ENCODE data around the gene NKPD1. TPM values are rescaled to one million over a fixed set of nuclear protein-coding genes. Genes with fewer than 3 reads are reported as not detected.

NKPD1 gene
- total RNA-seq, 2 experiments from 2014 or later, result 0.73 to 0.91 TPM

DNA sequence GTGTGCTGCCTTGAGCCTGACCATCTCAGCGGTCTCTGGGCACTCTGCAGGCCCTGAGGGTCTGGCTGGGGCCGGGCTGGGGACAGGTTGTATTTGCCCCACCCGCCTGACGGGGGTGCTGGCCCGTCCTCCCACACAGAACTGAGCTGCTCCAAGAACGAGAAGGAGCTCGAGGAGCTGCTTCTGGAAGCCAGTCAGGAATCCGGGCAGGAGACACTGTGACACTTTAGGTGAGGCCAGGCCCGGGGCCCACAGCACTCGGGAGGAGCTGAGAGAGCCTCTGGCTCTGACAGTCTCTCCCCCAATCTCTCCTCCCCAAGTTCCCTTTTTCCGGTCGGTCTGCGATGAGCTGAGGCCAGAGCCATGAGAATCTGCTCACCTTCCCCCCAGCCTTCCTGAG, 14.5 kb downstream of the NKPD1 start:
- H3K36me3 ChIP-seq (ENCODE audit: insufficient read depth, low read length), result peaks cover 31% of the 10 kb centered on the region
- TF ChIP-seq CTCF (IDR thresholded peaks at IDR 0.05), result no peak
- intact Hi-C loops (cut with DNase I, micrococcal nuclease), result no loop called here
- no peaks in the 10 kb centered on the region for H3K9me3 ChIP-seq (ENCODE audit: control insufficient read depth in 1 of 2, insufficient read depth in 1 of 2, low read length in 2 of 2)
- H3K27me3 Mint-ChIP-seq, result no peaks in the 10 kb centered on the region
- H3K36me3 Mint-ChIP-seq (ENCODE audit: low read depth), result peaks cover 13% of the 10 kb centered on the region
- H3K9me3 Mint-ChIP-seq, result no peaks in the 10 kb centered on the region
- DNase-seq (no peak), ATAC-seq (ENCODE audit: poor library complexity) (no peak)
- no peak overlapping the region for H3K4me3 ChIP-seq (ENCODE audit: low read length)
- no peaks in the 10 kb centered on the region for H3K27me3 ChIP-seq (ENCODE audit: control insufficient read depth in 1 of 2, insufficient read depth in 2 of 2, low read length in 2 of 2)
- no peak overlapping the region for H3K27ac ChIP-seq (ENCODE audit: low read depth in 1 of 2, low read length in 2 of 2)
- ChIA-PET CTCF (no interaction called here), POLR2A (no interaction called here)
- peaks cover 6% of the 10 kb centered on the region for H3K4me1 ChIP-seq (ENCODE audit: insufficient read depth, low read length)
- peaks cover 7% of the 10 kb centered on the region for H3K4me1 Mint-ChIP-seq (ENCODE audit: low read depth)
- no peak overlapping the region for H3K4me3 Mint-ChIP-seq
- H3K27ac Mint-ChIP-seq, result no peak overlapping the region

GRCh38 chr19:45145270-45146189, 15.3 kb downstream of the NKPD1 start:
- H3K27me3 ChIP-seq (ENCODE audit: control insufficient read depth in 1 of 2, insufficient read depth in 2 of 2, low read length in 2 of 2), result no peaks in the 10 kb centered on the region
- Mint-ChIP-seq H3K4me3 (no peak overlapping the region), H3K27ac (no peak overlapping the region), H3K27me3 (no peaks in the 10 kb centered on the region), H3K4me1 (ENCODE audit: low read depth) (peaks cover 7% of the 10 kb centered on the region), H3K9me3 (no peaks in the 10 kb centered on the region), H3K36me3 (ENCODE audit: low read depth) (peaks cover 14% of the 10 kb centered on the region)
- TF ChIP-seq CTCF (IDR thresholded peaks at IDR 0.05), result no peak
- peaks cover 6% of the 10 kb centered on the region for H3K4me1 ChIP-seq (ENCODE audit: insufficient read depth, low read length)
- no peaks in the 10 kb centered on the region for H3K9me3 ChIP-seq (ENCODE audit: control insufficient read depth in 1 of 2, insufficient read depth in 1 of 2, low read length in 2 of 2)
- no peak overlapping the region for H3K4me3 ChIP-seq (ENCODE audit: low read length)
- ChIA-PET CTCF (no interaction called here), POLR2A (no interaction called here)
- ATAC-seq (ENCODE audit: poor library complexity) (no peak), DNase-seq (no peak)
- no peak overlapping the region for H3K27ac ChIP-seq (ENCODE audit: low read depth in 1 of 2, low read length in 2 of 2)
- peaks cover 39% of the 10 kb centered on the region for H3K36me3 ChIP-seq (ENCODE audit: insufficient read depth, low read length)
- intact Hi-C loops (cut with DNase I, micrococcal nuclease), result no loop called here

DNA sequence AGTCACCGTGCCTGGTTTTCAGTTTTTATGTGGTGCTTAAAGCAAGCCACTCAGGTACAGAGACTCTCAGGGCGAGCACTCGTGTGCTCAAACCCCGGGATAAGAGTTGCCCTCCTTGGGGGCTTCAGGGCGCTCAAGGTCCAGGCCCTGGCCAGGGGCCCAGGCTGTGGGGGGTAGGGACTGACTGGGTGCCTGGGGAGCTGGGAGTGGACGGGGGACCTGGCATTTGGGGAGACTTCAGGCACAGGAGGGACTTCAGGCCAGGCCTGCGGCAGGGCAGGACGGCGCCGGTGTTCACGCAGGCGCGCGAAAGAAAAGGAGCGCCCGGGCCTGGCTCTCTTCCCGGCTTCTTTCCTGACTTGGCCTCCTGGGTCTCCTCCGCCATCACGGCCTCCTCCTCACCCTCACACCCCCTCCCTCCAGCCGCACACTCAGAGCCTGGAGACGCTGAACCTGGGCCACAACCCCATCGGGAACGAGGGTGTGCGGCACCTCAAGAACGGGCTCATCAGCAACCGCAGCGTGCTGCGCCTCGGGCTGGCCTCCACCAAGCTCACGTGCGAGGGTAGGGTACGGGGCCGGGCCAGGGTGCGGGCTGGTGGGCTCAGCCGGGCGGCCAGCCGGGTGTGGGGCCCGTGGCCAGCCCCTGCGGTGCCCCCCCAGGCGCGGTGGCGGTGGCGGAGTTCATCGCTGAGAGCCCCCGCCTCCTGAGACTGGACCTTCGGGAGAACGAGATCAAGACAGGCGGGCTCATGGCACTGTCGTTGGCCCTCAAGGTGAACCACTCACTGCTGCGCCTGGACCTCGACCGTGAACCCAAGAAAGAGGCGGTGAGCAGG, 16.1 kb downstream of the NKPD1 start:
- H3K9me3 ChIP-seq (ENCODE audit: control insufficient read depth in 1 of 2, insufficient read depth in 1 of 2, low read length in 2 of 2), result no peaks in the 10 kb centered on the region
- intact Hi-C loops (cut with DNase I, micrococcal nuclease), result no loop called here
- peaks cover 41% of the 10 kb centered on the region for H3K36me3 ChIP-seq (ENCODE audit: insufficient read depth, low read length)
- no peak overlapping the region for H3K27ac ChIP-seq (ENCODE audit: low read depth in 1 of 2, low read length in 2 of 2)
- Mint-ChIP-seq H3K27ac (no peak overlapping the region), H3K27me3 (no peaks in the 10 kb centered on the region), H3K36me3 (ENCODE audit: low read depth) (peaks cover 17% of the 10 kb centered on the region), H3K9me3 (no peaks in the 10 kb centered on the region), H3K4me3 (no peak overlapping the region), H3K4me1 (ENCODE audit: low read depth) (peaks cover 7% of the 10 kb centered on the region)
- H3K27me3 ChIP-seq (ENCODE audit: control insufficient read depth in 1 of 2, insufficient read depth in 2 of 2, low read length in 2 of 2), result no peaks in the 10 kb centered on the region
- H3K4me3 ChIP-seq (ENCODE audit: low read length), result no peak overlapping the region
- DNase-seq (no peak), ATAC-seq (ENCODE audit: poor library complexity) (no peak)
- CTCF ChIA-PET, result no interaction called here
- TF ChIP-seq CTCF (IDR thresholded peaks at IDR 0.05), result no peak
- POLR2A ChIA-PET, result no interaction called here
- H3K4me1 ChIP-seq (ENCODE audit: insufficient read depth, low read length), result peaks cover 6% of the 10 kb centered on the region
